ENCODE results near the gene SPNS1. TPM values are rescaled to one million over a fixed set of nuclear protein-coding genes. Genes with fewer than 3 reads are reported as not detected.

Gene SPNS1
- total and polyA plus RNA-seq, 4 donors = 11.5 to 20.5 (median 15.7) TPM

DNA sequence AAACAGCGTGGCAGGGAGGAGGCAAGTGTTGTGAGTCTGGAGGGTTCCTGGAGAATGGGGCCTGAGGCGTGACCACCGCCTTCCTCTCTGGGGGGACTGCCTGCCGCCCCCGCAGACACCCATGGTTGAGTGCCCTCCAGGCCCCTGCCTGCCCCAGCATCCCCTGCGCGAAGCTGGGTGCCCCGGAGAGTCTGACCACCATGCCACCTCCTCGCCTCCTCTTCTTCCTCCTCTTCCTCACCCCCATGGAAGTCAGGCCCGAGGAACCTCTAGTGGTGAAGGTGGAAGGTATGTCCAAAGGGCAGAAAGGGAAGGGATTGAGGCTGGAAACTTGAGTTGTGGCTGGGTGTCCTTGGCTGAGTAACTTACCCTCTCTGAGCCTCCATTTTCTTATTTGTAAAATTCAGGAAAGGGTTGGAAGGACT is 42.8 kb upstream of the SPNS1 start, which contains the start of gene CD19:
Gene CD19, plus strand, starts transcription at position 171 of the 425 bp plus-strand sequence. Its CDS starts 30 bp downstream, at position 201.
- peaks cover 0 to 5% (median 0%) of the 10 kb centered on the region in 4 donors for H3K4me1 ChIP-seq (ENCODE audit: control insufficient read depth in 4 of 4, insufficient read depth in 4 of 4, low read length in 3 of 4)
- no peaks in the 10 kb centered on the region for H3K27me3 ChIP-seq (ENCODE audit: control insufficient read depth in 4 of 4, insufficient read depth in 4 of 4, low read length in 3 of 4)
- no peak for DNase-seq (ENCODE audit: low spot score)
- WGBS = 93% methylated on average over 10 of the region's 10 CpGs
- H3K27ac ChIP-seq (ENCODE audit: low read depth in 1 of 2, low read length in 2 of 2) = no peak within 1 kb of the TSS
- H3K4me3 ChIP-seq (ENCODE audit: low read depth in 1 of 3, low read length in 3 of 3) = no peak within 1 kb of the TSS
- TF ChIP-seq TAF1 (conservative IDR thresholded peaks at IDR 0.05) (no peak), YY1 (IDR thresholded peaks at IDR 0.05) (no peak), RAD21 (IDR thresholded peaks at IDR 0.05) (no peak), HNF4G (IDR thresholded peaks at IDR 0.05) (no peak), HNF4A (conservative IDR thresholded peaks at IDR 0.05) (no peak), FOXA1 (IDR thresholded peaks at IDR 0.05) (no peak), GABPA (IDR thresholded peaks at IDR 0.05 in 1 of 2, conservative IDR thresholded peaks at IDR 0.05 in 1 of 2) (no peak), JUND (IDR thresholded peaks at IDR 0.05) (no peak), RXRA (IDR thresholded peaks at IDR 0.05) (no peak), NR2F2 (IDR thresholded peaks at IDR 0.05) (no peak), EGR1 (IDR thresholded peaks at IDR 0.05; ENCODE audit: low read depth in 2 of 2) (no peak), FOXA2 (IDR thresholded peaks at IDR 0.05) (no peak), SP1 (IDR thresholded peaks at IDR 0.05) (no peak)
- TF ChIP-seq, protein P1, sequence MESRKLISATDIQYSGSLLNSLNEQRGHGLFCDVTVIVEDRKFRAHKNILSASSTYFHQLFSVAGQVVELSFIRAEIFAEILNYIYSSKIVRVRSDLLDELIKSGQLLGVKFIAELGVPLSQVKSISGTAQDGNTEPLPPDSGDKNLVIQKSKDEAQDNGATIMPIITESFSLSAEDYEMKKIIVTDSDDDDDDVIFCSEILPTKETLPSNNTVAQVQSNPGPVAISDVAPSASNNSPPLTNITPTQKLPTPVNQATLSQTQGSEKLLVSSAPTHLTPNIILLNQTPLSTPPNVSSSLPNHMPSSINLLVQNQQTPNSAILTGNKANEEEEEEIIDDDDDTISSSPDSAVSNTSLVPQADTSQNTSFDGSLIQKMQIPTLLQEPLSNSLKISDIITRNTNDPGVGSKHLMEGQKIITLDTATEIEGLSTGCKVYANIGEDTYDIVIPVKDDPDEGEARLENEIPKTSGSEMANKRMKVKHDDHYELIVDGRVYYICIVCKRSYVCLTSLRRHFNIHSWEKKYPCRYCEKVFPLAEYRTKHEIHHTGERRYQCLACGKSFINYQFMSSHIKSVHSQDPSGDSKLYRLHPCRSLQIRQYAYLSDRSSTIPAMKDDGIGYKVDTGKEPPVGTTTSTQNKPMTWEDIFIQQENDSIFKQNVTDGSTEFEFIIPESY (IDR thresholded peaks at IDR 0.05) = no peak
- TF ChIP-seq, protein P2, sequence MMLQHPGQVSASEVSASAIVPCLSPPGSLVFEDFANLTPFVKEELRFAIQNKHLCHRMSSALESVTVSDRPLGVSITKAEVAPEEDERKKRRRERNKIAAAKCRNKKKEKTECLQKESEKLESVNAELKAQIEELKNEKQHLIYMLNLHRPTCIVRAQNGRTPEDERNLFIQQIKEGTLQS (IDR thresholded peaks at IDR 0.05) = no peak
- TF ChIP-seq, protein P3, sequence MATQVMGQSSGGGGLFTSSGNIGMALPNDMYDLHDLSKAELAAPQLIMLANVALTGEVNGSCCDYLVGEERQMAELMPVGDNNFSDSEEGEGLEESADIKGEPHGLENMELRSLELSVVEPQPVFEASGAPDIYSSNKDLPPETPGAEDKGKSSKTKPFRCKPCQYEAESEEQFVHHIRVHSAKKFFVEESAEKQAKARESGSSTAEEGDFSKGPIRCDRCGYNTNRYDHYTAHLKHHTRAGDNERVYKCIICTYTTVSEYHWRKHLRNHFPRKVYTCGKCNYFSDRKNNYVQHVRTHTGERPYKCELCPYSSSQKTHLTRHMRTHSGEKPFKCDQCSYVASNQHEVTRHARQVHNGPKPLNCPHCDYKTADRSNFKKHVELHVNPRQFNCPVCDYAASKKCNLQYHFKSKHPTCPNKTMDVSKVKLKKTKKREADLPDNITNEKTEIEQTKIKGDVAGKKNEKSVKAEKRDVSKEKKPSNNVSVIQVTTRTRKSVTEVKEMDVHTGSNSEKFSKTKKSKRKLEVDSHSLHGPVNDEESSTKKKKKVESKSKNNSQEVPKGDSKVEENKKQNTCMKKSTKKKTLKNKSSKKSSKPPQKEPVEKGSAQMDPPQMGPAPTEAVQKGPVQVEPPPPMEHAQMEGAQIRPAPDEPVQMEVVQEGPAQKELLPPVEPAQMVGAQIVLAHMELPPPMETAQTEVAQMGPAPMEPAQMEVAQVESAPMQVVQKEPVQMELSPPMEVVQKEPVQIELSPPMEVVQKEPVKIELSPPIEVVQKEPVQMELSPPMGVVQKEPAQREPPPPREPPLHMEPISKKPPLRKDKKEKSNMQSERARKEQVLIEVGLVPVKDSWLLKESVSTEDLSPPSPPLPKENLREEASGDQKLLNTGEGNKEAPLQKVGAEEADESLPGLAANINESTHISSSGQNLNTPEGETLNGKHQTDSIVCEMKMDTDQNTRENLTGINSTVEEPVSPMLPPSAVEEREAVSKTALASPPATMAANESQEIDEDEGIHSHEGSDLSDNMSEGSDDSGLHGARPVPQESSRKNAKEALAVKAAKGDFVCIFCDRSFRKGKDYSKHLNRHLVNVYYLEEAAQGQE (IDR thresholded peaks at IDR 0.05) = no peak
- TF ChIP-seq, protein P4, sequence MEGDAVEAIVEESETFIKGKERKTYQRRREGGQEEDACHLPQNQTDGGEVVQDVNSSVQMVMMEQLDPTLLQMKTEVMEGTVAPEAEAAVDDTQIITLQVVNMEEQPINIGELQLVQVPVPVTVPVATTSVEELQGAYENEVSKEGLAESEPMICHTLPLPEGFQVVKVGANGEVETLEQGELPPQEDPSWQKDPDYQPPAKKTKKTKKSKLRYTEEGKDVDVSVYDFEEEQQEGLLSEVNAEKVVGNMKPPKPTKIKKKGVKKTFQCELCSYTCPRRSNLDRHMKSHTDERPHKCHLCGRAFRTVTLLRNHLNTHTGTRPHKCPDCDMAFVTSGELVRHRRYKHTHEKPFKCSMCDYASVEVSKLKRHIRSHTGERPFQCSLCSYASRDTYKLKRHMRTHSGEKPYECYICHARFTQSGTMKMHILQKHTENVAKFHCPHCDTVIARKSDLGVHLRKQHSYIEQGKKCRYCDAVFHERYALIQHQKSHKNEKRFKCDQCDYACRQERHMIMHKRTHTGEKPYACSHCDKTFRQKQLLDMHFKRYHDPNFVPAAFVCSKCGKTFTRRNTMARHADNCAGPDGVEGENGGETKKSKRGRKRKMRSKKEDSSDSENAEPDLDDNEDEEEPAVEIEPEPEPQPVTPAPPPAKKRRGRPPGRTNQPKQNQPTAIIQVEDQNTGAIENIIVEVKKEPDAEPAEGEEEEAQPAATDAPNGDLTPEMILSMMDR (IDR thresholded peaks at IDR 0.05; ENCODE audit: low read depth, low read length, missing input control) = no peak
- TF ChIP-seq, protein P5, sequence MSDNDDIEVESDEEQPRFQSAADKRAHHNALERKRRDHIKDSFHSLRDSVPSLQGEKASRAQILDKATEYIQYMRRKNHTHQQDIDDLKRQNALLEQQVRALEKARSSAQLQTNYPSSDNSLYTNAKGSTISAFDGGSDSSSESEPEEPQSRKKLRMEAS (IDR thresholded peaks at IDR 0.05) = no peak
- no peak within 1 kb of the TSS for H3K9ac ChIP-seq (ENCODE audit: low read depth in 1 of 2, low read length in 2 of 2)
- no peaks in the 10 kb centered on the region for H3K9me3 ChIP-seq (ENCODE audit: control insufficient read depth in 4 of 4, low read length in 3 of 4)
- H3K36me3 ChIP-seq (ENCODE audit: control insufficient read depth in 4 of 4, insufficient read depth in 3 of 4, low read depth in 1 of 4, low read length in 3 of 4) = no peaks in the 10 kb centered on the region

Measured in liver (tissue), 9 donors.